Bronchial epithelial cell (primary cell): ENCODE data around the gene TRIM17. TPM values are rescaled to one million over a fixed set of nuclear protein-coding genes. Genes with fewer than 3 reads are reported as not detected.
A peak's percentile ranks its signal among the peaks of the same experiment; 100 is the strongest.

Experiments
- DNase-seq: peaks from one replicate; pipeline ENCODE4 v3.0.0-alpha.2; 2010; ENCODE audit warnings: low read depth
- FAIRE-seq: peaks from 2 replicates; lab custom pipeline; 2011; peaks lifted over from hg19 to GRCh38; lab: Jason Lieb, UNC
- H3K27me3 ChIP-seq: 2 replicates; pipeline ENCODE4 v1.5.1; 2011; ENCODE audit warnings: low read length; ENCODE audit not compliant: control insufficient read depth, insufficient read depth
- H3K36me3 ChIP-seq: 2 replicates; pipeline ENCODE4 v1.5.1; 2011; ENCODE audit warnings: low read length; ENCODE audit not compliant: control insufficient read depth, insufficient read depth
- H3K4me3 ChIP-seq: 2 replicates; pipeline ENCODE4 v1.5.1; 2011; ENCODE audit warnings: mild to moderate bottlenecking, low read depth, low read length, control low read depth
- CTCF ChIP-seq: IDR thresholded peaks from 2 replicates; pipeline ENCODE4 v1.5.1; 2011; ENCODE audit warnings: mild to moderate bottlenecking, moderate library complexity, low read length, control low read depth, inconsistent platforms; ENCODE audit not compliant: insufficient read depth, severe bottlenecking
- total RNA-seq: library from RNA; depleted of rRNA; stranded (reverse); fragments of >200 nt; gene quantifications from 2 replicates; pipeline ENCODE4 v1.2.1, GENCODE V29; 2014

TRIM17 gene
- total RNA-seq, 1 donor from 2014 or later: 1.6 TPM

- no peak overlapping the region for H3K4me3 ChIP-seq
- H3K36me3 ChIP-seq: no peaks in the 10 kb centered on the region
- FAIRE-seq (no peak), DNase-seq (no peak)
- H3K27me3 ChIP-seq: no peaks in the 10 kb centered on the region
- no peak for TF ChIP-seq CTCF
Observed at GRCh38 chr1:228358764-228359612, 57.7 kb downstream of the TRIM17 start.

- no peak for TF ChIP-seq CTCF
- Histone ChIP-seq H3K27me3 (no peaks in the 10 kb centered on the region), H3K4me3 (no peak overlapping the region), H3K36me3 (no peaks in the 10 kb centered on the region)
- peak; percentile 13 for FAIRE-seq
- DNase-seq: peak; percentile 55
Observed at GRCh38 chr1:228358039-228358763, 58.5 kb downstream of the TRIM17 start.

Other genes with a start within 250 kb of the TRIM17 start
- 6.3 and 7.6 TPM in 2 replicates for gene OBSCN, start 208.8 kb downstream of the TRIM17 start, total RNA-seq
- gene TRIM11, start 10.0 kb downstream of the TRIM17 start, total RNA-seq: 17.9 and 20.0 TPM in 2 replicates
- gene RNF187, start 70.5 kb upstream of the TRIM17 start, total RNA-seq: 147 and 179 TPM in 2 replicates